Measurements from ENCODE around the gene TPP2. TPM values are rescaled to one million over a fixed set of nuclear protein-coding genes. Genes with fewer than 3 reads are reported as not detected.
A peak's percentile ranks its signal among the peaks of the same experiment; 100 is the strongest.

TPP2 gene
- total RNA-seq, 1 experiment from 2014 or later = 36.7 TPM

DNA sequence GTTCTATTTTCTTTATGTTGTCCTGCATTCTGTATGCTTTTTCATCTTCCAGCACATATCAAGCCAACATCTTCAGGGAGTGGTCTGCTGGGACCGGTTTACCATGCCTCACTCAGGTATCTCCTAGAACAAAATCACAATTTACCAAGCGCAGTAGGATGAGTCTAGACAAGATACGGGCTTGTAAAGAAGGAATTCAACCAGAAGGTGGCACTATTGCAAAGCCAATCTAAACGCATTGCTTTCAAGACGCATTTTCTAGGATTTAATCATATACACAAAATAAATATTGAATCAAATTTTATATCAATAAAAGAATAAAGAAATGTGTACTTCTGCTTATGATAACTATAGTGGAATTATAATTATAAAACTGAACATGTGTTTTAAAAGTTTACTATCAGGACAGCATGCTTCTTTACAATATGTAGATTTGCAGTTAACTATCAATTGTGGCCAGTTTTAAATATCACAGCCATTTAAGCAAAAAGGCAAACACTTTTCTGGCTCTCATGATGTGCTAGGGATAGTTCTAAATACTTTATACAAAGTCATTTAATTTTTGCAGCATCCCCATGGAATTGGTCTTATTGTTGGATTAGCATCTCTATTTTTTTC lies 16.1 kb upstream of the TPP2 start:
- Histone ChIP-seq H3K9me2 (ENCODE audit: insufficient read depth) (no peaks in the 10 kb centered on the region), H3K36me3 (ENCODE audit: control insufficient read depth in 1 of 2, insufficient read depth in 2 of 2, low read length in 2 of 2) (no peaks in the 10 kb centered on the region), H3K79me2 (ENCODE audit: insufficient read depth, low read length) (no peaks in the 10 kb centered on the region), H4K20me1 (ENCODE audit: insufficient read depth) (no peaks in the 10 kb centered on the region), H3K4me2 (ENCODE audit: low read length) (0 out of 2 replicates have a peak overlapping the region, but pooled peaks have one; percentile 12), H3K4me3 (replicated peaks in 1 of 2; ENCODE audit: low read depth in 1 of 2, low read length in 2 of 2) (no peak overlapping the region), H3K9me3 (ENCODE audit: control insufficient read depth in 1 of 2, insufficient read depth in 1 of 2, low read depth in 1 of 2, low read length in 2 of 2) (no peaks in the 10 kb centered on the region), H3K4me1 (ENCODE audit: control insufficient read depth in 1 of 2, insufficient read depth in 2 of 2, low read length in 2 of 2) (no peaks in the 10 kb centered on the region), H3K27me3 (ENCODE audit: insufficient read depth, low read length) (peaks cover 21% of the 10 kb centered on the region; the same call in 1 of the 2 replicates), H2AFZ (ENCODE audit: low read depth, low read length, poor library complexity, severe bottlenecking) (peak overlapping the region; percentile 60), H3K9ac (ENCODE audit: low read length) (no peak overlapping the region), H3K27ac (ENCODE audit: low read depth, low read length) (no peak overlapping the region)
- RAD21 ChIA-PET (ENCODE audit: low non-redundant PET in 1 of 2, low total read pairs in 2 of 2, uncharacterized antibody in 2 of 2, unreplicated experiment in 2 of 2) = interaction anchor here in 1 of 2 experiments (1.6 kb wide), 1 partner anchor 267 kb away, joined by 4 read pairs; no protein-coding TSS in a partner anchor
- TF ChIP-seq ZBTB33 (IDR thresholded peaks at IDR 0.05; ENCODE audit: extremely low read depth, insufficient replicate concordance, low read length) (no peak), SRF (IDR thresholded peaks at IDR 0.05; ENCODE audit: low read depth) (no peak), CBX3 (IDR thresholded peaks at IDR 0.05; ENCODE audit: low read depth) (no peak), REST (IDR thresholded peaks at IDR 0.05; ENCODE audit: low read depth) (no peak), RAD21 (IDR thresholded peaks at IDR 0.05; ENCODE audit: low read depth) (peak; percentile 80), EZH2phosphoT487 (IDR thresholded peaks at IDR 0.05; ENCODE audit: borderline replicate concordance) (no peak), EGR1 (IDR thresholded peaks at IDR 0.05; ENCODE audit: low read depth) (no peak), ZFX (IDR thresholded peaks at IDR 0.05) (no peak), POLR2A (IDR thresholded peaks at IDR 0.05; ENCODE audit: borderline replicate concordance, extremely low read depth, insufficient read depth, insufficient read length) (no peak), TCF7L2 (IDR thresholded peaks at IDR 0.05; ENCODE audit: borderline replicate concordance, extremely low read depth, insufficient read depth, insufficient read length) (no peak)
- TF ChIP-seq, protein P1, sequence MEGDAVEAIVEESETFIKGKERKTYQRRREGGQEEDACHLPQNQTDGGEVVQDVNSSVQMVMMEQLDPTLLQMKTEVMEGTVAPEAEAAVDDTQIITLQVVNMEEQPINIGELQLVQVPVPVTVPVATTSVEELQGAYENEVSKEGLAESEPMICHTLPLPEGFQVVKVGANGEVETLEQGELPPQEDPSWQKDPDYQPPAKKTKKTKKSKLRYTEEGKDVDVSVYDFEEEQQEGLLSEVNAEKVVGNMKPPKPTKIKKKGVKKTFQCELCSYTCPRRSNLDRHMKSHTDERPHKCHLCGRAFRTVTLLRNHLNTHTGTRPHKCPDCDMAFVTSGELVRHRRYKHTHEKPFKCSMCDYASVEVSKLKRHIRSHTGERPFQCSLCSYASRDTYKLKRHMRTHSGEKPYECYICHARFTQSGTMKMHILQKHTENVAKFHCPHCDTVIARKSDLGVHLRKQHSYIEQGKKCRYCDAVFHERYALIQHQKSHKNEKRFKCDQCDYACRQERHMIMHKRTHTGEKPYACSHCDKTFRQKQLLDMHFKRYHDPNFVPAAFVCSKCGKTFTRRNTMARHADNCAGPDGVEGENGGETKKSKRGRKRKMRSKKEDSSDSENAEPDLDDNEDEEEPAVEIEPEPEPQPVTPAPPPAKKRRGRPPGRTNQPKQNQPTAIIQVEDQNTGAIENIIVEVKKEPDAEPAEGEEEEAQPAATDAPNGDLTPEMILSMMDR (IDR thresholded peaks at IDR 0.05 in 2 of 3, conservative IDR thresholded peaks at IDR 0.05 in 1 of 3; ENCODE audit: borderline replicate concordance in 1 of 3, insufficient read depth in 1 of 3, low read depth in 2 of 3, low read length in 2 of 3) = peak; percentile 67; a peak in 5 of 6 replicates
- CTCF ChIA-PET = interaction anchor here (1.1 to 1.9 kb wide), 5 partner anchors 144 to 290 kb away, joined by 3 to 14 read pairs (median 4); partner anchors contain the start of gene ERCC5
- intact Hi-C loops (cut with micrococcal nuclease) = loop anchor here (1.0 kb wide), 3 partner anchors 145 to 267 kb away; partner anchors contain the start of gene BIVM
- ATAC-seq (peak; percentile 87), DNase-seq (ENCODE audit: low read depth, low spot score) (peak; percentile 68)
- BruUV-seq (replicated peaks) = no TSS peak
- POLR2A ChIA-PET = no interaction called here
